ENCODE measurements around the gene EIF4G3. TPM values are rescaled to one million over a fixed set of nuclear protein-coding genes. Genes with fewer than 3 reads are reported as not detected.

The EIF4G3 gene
- total and polyA plus RNA-seq, 2 donors (not counting 3 experiments of a cell fraction or from before 2014, with no cell fraction given), result 40.7 to 78.5 TPM

DNA sequence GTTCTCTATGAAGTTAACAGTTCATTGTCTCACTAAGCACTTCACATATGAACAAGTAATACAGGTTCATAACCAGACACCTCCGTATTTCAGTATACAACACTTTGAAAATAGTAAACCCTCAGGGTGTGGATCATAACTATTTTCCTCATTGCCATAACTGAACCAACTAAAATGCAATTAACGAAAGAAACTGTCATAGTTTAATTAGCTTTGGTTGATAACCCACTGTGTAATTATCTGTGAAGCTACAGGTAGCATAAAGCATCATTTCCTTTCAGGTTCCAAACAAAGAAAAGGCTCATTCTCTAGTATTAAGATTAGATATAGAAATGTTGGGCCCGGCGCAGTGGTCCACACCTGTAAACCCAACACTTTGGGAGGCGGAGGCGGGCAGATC is 58.5 kb downstream of the EIF4G3 start:
- dilution Hi-C loops (cut with MboI; ENCODE audit: extremely low pct_ligation_motif_present, low sequenced_read_pairs), result no loop called here
- intact Hi-C loops (cut with micrococcal nuclease), result no loop called here
- TF ChIP-seq POLR2A (IDR thresholded peaks at IDR 0.05; ENCODE audit: low read depth, low read length), result no peak
- TF ChIP-seq CTCF (IDR thresholded peaks at IDR 0.05; ENCODE audit: extremely low read depth in 1 of 2, insufficient read depth in 1 of 2, low read depth in 1 of 2, low read length in 2 of 2), result no peak
- TF ChIP-seq JUN (IDR thresholded peaks at IDR 0.05; ENCODE audit: borderline replicate concordance, insufficient read depth, insufficient read length, low read depth), result no peak
- no peak for TF ChIP-seq EZH2 (IDR thresholded peaks at IDR 0.05; ENCODE audit: borderline replicate concordance, low read depth, low read length, severe bottlenecking)
- TF ChIP-seq GATA2 (IDR thresholded peaks at IDR 0.05; ENCODE audit: insufficient read depth, insufficient read length, low read depth, low read length), result no peak
- no peak for TF ChIP-seq FOS (IDR thresholded peaks at IDR 0.05; ENCODE audit: borderline replicate concordance, insufficient read depth, low read length)
- TF ChIP-seq POLR2AphosphoS5 (IDR thresholded peaks at IDR 0.05; ENCODE audit: insufficient read depth, low read depth, low read length), result no peak
- TF ChIP-seq, protein P1, sequence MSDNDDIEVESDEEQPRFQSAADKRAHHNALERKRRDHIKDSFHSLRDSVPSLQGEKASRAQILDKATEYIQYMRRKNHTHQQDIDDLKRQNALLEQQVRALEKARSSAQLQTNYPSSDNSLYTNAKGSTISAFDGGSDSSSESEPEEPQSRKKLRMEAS (IDR thresholded peaks at IDR 0.05; ENCODE audit: insufficient read depth, insufficient read length), result no peak
- TF ChIP-seq MYC (IDR thresholded peaks at IDR 0.05; ENCODE audit: low read depth, low read length), result no peak

More for the DNA sequence above, 58.5 kb downstream of the EIF4G3 start:
- Histone ChIP-seq H3K79me2 (ENCODE audit: control insufficient read depth, insufficient read depth, low read length) (peaks cover 29% of the 10 kb centered on the region), H3K9me3 (replicated peaks; ENCODE audit: control insufficient read depth, insufficient read depth, low read length) (no peaks in the 10 kb centered on the region), H3K9ac (replicated peaks; ENCODE audit: extremely low read depth, insufficient read depth, low read length) (no peak overlapping the region), H4K20me1 (replicated peaks; ENCODE audit: control insufficient read depth, extremely low read depth, insufficient read depth, low read length) (no peaks in the 10 kb centered on the region), H3K4me1 (ENCODE audit: control insufficient read depth, extremely low read depth, insufficient read depth, low read length) (peaks cover 8% of the 10 kb centered on the region), H3K27me3 (ENCODE audit: control insufficient read depth in 2 of 2, insufficient read depth in 2 of 2, low read length in 2 of 2) (no peaks in the 10 kb centered on the region), H3K4me3 (replicated peaks in 1 of 3; ENCODE audit: insufficient read depth in 1 of 3, low read depth in 1 of 3, low read length in 3 of 3) (no peak overlapping the region), H3K36me3 (ENCODE audit: control insufficient read depth in 2 of 2, extremely low read depth in 1 of 2, insufficient read depth in 2 of 2, low read length in 2 of 2) (no peaks in the 10 kb centered on the region), H3K27ac (ENCODE audit: insufficient read depth, low read depth, low read length) (no peak overlapping the region), H2AFZ (ENCODE audit: low read depth, low read length) (no peak overlapping the region), H3K9me1 (replicated peaks; ENCODE audit: control insufficient read depth, extremely low read depth, insufficient read depth, low read length) (no peaks in the 10 kb centered on the region), H3K4me2 (ENCODE audit: insufficient read depth, low read length) (no peak overlapping the region)
- POLR2A ChIA-PET, result no interaction called here
- DNase-seq (ENCODE audit: low read depth, low spot score), result no peak
- BruUV-seq (replicated peaks), result no TSS peak
- CTCF ChIA-PET, result interaction anchor here (0.6 to 1.2 kb wide), 5 partner anchors 77 to 218 kb away, joined by 3 read pairs; no protein-coding TSS in a partner anchor
- FAIRE-seq, result no peak

Data from endothelial cell of umbilical vein (primary cell).